Stimulated activated CD4-positive, alpha-beta T cell treated with anti-CD3 and anti-CD28 coated beads, Interleukin-12 subunit alpha, Interleukin-12 subunit beta, amount 100 ng/mL, for 48 hours (primary cell): Measurements from ENCODE around the gene MKKS.

Experiments used
- DNase-seq, 3 donors: peaks; one replicate each; pipeline ENCODE4 v3.0.0-alpha.2; 2020; ENCODE audit warnings: low read depth in 2 of 3, low spot score in 1 of 3

MKKS gene

DNA sequence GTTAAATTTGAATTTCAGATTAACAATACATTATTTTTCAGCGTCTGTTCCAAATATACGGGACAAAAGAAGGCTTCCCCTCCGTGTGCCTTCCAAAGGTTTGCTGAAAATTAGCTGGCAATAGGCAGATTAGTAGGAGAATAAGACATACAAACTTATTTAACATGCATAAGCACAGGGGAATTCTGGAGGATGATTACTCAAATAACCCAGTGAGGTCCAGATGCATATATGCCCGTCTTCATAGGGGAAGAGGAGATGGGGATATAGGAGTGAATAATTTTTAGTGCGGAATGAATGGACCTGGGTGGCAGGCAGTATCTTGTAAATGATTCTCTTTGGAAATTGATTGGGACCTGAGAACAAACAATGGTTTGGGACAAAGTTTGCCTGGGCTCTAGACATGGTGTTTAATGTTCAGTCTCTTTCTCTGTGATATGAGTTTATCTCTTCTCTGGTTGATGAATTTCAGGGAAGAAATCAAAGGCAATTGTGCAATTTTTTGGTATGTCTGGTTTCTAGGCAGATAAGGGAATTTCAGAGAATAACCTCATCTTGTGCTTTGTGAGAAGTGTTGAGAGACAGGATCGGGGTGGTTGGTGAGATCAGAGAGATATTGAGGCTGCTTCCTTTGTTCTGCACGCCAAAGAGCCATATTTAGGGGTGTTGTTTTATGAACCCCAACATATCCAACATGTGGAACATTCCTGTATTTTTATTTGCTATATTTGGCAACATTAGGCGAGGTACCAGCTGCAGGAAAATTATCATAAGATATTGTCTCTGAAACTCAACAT is 63.7 kb downstream of the MKKS start:
- no peak for DNase-seq

DNA sequence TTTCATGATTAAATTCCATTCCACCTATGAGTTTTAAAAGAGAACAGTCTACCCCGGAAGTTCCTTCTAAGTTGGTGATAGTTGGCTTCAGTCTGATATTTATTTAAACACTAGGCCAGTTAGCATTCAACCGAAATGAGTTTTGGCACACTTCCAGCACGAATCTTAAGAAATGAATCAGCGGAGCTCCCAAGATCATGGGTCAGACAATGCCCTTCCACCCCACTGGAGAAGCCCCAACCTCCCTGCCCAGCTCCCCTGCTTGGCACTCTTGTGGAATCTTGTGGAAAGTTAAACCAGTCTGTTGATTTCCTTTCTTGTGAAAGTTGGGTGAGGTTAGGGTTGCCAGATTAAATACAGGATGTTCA is 64.3 kb downstream of the MKKS start:
- no peak for DNase-seq

GRCh38 chr20:10368702-10369041 is 65.3 kb downstream of the MKKS start:
- DNase-seq, result no peak

DNA sequence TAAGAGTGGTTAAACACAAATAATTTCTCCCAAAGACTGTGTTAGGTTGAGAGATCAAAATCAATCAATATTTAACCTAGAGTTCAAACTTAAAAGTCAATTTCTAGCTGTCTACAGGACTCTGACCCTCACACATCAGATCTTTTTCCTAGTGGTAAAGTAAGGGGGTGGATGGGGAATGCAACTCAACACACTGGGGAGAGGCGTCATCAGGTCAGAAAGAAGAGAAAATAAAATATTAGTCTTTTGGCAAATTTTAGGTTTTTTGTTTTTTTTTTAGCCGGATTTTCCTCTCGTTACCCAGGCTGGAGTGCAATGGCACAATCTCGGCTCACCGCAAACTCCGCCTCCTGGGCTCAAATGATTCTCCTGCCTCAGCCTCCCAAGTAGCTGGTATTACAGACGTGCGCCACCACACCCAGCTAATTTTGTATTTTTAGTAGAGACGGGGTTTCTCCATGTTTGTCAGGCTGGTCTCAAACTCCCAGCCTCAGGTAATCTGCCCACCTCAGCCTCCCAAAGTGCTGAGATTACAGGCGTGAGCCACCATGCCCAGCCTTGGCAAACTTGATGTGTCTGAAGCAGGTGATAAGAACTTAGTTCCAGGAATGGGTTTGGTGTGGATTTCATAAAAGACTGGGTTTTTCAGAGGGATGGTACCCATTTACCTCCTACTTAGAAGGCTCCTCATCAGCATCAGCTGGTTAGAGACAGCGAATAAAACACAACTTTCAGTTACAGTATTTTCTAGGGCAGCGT is 65.9 kb downstream of the MKKS start:
- no peak for DNase-seq

DNA sequence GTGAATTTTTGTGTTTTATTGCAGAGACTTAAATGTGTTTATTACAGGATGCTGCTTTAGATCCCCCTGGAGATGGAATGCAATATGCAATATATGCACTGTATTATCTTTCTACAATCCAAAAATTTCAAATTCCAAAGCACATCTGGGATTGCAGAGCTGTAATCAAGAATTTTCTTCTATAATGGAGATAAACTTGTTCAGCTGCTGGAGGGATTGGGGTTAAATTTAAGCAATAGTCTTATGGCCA is 66.4 kb downstream of the MKKS start:
- no peak for DNase-seq

GRCh38 chr20:10366898-10367692 is 66.9 kb downstream of the MKKS start:
- no peak for DNase-seq

GRCh38 chr20:10362674-10363073 is 71.3 kb downstream of the MKKS start:
- DNase-seq, result no peak

DNA sequence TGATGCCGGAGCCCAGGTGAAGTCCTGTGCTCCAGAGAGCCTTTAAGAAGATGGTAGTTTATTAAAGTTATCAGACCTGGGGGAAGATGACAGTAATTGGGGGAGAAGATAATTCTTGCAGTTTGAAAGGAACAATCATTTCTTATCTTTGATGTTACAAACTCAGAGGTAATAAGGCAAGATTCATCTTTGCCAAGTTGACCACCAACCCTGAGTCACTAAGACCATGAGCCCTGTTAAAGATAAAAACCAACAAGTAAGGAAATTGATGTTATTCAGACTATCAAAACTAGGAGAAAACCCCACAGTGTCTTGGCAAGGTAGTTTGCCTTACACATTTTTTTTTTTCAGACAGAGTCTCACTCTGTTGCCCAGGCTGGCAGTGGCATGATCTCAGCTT is 73.1 kb downstream of the MKKS start:
- DNase-seq, result no peak

GRCh38 chr20:10359621-10360040 is 74.4 kb downstream of the MKKS start:
- no peak for DNase-seq

- no peak for DNase-seq
These were observed 76.0 kb downstream of the MKKS start for GRCh38 chr20:10357974-10358373.

- DNase-seq, result no peak
These were observed 76.8 kb downstream of the MKKS start for GRCh38 chr20:10357061-10357708.

GRCh38 chr20:10356628-10357027 is 77.4 kb downstream of the MKKS start:
- no peak for DNase-seq

DNA sequence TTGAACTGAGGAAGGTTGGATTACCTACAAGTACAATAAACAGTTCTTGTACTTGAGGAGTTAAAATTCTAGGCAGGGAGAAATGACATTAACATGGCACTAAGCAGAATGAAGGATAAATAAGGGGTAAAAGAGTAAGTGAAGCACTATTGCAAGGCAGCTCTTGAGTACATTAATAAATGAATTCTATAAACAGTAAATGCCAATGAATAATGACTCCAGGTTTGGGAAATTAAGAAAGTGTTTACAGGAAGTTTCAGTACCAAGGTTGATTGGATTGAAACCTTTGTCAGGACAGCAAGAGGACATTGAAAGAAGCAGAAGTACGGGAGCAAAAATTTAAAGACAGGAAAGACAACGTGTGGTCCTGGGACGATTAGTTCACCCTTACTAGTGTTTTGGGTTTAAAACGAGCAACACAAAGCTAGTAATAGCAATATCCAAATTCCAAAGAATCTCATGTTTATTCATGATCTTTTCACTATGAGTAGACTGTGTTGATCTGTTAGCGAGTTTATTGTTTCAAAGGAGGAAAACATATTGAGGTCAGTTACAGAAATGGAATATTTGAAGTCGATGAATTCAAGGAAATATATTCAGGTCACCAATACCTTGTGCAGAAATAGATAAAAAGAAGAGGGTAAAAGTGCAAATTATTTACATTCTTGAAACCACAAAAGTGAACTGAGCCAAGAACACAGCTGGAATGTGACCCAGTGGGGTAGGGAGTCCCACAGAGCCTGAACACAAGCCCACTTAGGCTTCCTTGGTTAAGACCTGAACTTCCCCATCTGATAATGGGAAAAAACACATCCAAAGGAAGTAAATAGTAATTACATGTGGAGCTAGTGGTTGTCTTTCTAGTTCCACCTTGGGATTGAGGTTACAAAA is 80.8 kb downstream of the MKKS start:
- no peak for DNase-seq
